Nephron (organoid): ENCODE data around the gene SLC17A3.
A peak's percentile ranks its signal among the peaks of the same experiment; 100 is the strongest.

Experiments
- H3K27ac Mint-ChIP-seq, 3 experiments: 2 replicates each; pipeline ENCODE4 v1.8.0; 2020; ENCODE audit warnings: mixed read lengths in 3 of 3, mild to moderate bottlenecking in 2 of 3, moderate library complexity in 1 of 3
- H3K27me3 Mint-ChIP-seq: 2 replicates; pipeline ENCODE4 v1.8.0; 2021; ENCODE audit warnings: low read depth, mild to moderate bottlenecking, moderate library complexity, mixed read lengths
- H3K36me3 Mint-ChIP-seq: 2 replicates; pipeline ENCODE4 v1.8.0; 2020; ENCODE audit warnings: low read depth, mixed read lengths
- H3K4me1 Mint-ChIP-seq: 2 replicates; pipeline ENCODE4 v1.8.0; 2020; ENCODE audit warnings: mixed read lengths
- H3K4me3 Mint-ChIP-seq, 3 experiments: 2 replicates each; pipeline ENCODE4 v1.8.0; 2020; ENCODE audit warnings: mild to moderate bottlenecking in 3 of 3, mixed read lengths in 3 of 3, moderate library complexity in 2 of 3
- H3K9me3 Mint-ChIP-seq: 2 replicates; pipeline ENCODE4 v1.8.0; 2020; ENCODE audit warnings: mixed read lengths
- CTCF ChIP-seq, 3 experiments: fragments of 200-600 bp; sonication (generic); IDR thresholded peaks; one replicate each; pipeline ENCODE4 v1.5.0; 2021; ENCODE audit warnings: antibody characterized with exemption in 3 of 3; ENCODE audit not compliant: unreplicated experiment in 3 of 3

The SLC17A3 gene

GRCh38 chr6:25889877-25890853 lies 16.1 kb upstream of the SLC17A3 start:
- H3K4me3 Mint-ChIP-seq = no peak overlapping the region
- peaks cover 2% of the 10 kb centered on the region for H3K9me3 Mint-ChIP-seq
- H3K27me3 Mint-ChIP-seq = no peaks in the 10 kb centered on the region
- H3K27ac Mint-ChIP-seq = peak overlapping the region in 2 of 3 experiments; percentile 19 to 54
- H3K4me1 Mint-ChIP-seq = no peaks in the 10 kb centered on the region
- peaks cover 3% of the 10 kb centered on the region for H3K36me3 Mint-ChIP-seq
- peak; percentile 60 to 73 (median 65) for TF ChIP-seq CTCF (IDR thresholded peaks at IDR 0.05; ENCODE audit: unreplicated experiment in 3 of 3)

GRCh38 chr6:25888626-25889025 lies 14.6 kb upstream of the SLC17A3 start:
- Mint-ChIP-seq H3K36me3 (peaks cover 3% of the 10 kb centered on the region), H3K4me1 (no peaks in the 10 kb centered on the region), H3K9me3 (peaks cover 2% of the 10 kb centered on the region), H3K4me3 (no peak overlapping the region), H3K27me3 (no peaks in the 10 kb centered on the region), H3K27ac (no peak overlapping the region)
- no peak for TF ChIP-seq CTCF (IDR thresholded peaks at IDR 0.05; ENCODE audit: unreplicated experiment in 3 of 3)

- Mint-ChIP-seq H3K4me1 (no peaks in the 10 kb centered on the region), H3K4me3 (no peak overlapping the region), H3K27ac (peak overlapping the region; percentile 7 to 76 (median 44)), H3K27me3 (no peaks in the 10 kb centered on the region), H3K9me3 (peaks cover 2% of the 10 kb centered on the region), H3K36me3 (peaks cover 3% of the 10 kb centered on the region)
- TF ChIP-seq CTCF (IDR thresholded peaks at IDR 0.05; ENCODE audit: unreplicated experiment in 3 of 3) = no peak
Measured at GRCh38 chr6:25886066-25886465, 12.0 kb upstream of the SLC17A3 start.

- Mint-ChIP-seq H3K9me3 (peaks cover 2% of the 10 kb centered on the region), H3K27ac (no peak overlapping the region), H3K4me3 (no peak overlapping the region), H3K27me3 (no peaks in the 10 kb centered on the region), H3K4me1 (no peaks in the 10 kb centered on the region), H3K36me3 (peaks cover 3% of the 10 kb centered on the region)
- no peak for TF ChIP-seq CTCF (IDR thresholded peaks at IDR 0.05; ENCODE audit: unreplicated experiment in 3 of 3)
Measured at GRCh38 chr6:25883991-25884390, 9.9 kb upstream of the SLC17A3 start.

GRCh38 chr6:25883536-25883935 lies 9.5 kb upstream of the SLC17A3 start:
- Mint-ChIP-seq H3K4me3 (no peak overlapping the region), H3K27ac (no peak overlapping the region), H3K36me3 (peaks cover 3% of the 10 kb centered on the region), H3K27me3 (no peaks in the 10 kb centered on the region), H3K4me1 (no peaks in the 10 kb centered on the region), H3K9me3 (peaks cover 2% of the 10 kb centered on the region)
- no peak for TF ChIP-seq CTCF (IDR thresholded peaks at IDR 0.05; ENCODE audit: unreplicated experiment in 3 of 3)
